Measurements from ENCODE around the gene ARHGAP42. TPM values are rescaled to one million over a fixed set of nuclear protein-coding genes. Genes with fewer than 3 reads are reported as not detected.

The ARHGAP42 gene
- total and polyA plus RNA-seq, 10 of the 15 experiments (the other 5 are each of a cell fraction or from before 2014, with no cell fraction given), result 1.8 to 6.3 (median 3.2) TPM

DNA sequence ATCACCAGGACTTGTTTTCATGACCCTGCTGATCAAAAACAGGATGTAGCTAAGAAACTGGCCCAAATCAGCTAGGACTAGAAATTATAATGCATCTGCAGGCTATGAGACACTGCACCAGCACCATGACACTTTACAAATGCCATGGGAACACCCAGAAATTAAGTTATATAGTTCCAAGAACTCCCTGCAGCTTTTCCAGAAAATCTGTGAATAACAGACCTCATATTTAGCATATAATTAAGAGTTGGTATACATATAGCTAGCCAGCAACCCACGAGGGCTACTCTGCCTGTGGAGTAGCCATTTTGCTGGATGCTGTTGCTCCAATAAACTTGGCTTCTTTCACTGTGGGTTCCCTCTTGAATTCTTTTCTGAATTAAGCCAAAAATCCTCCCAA lies 341.6 kb downstream of the ARHGAP42 start:
- Histone ChIP-seq H3K4me2 (ENCODE audit: control insufficient read depth, insufficient read depth) (no peak overlapping the region), H3K9me3 (replicated peaks; ENCODE audit: control insufficient read depth, insufficient read depth, low read length) (no peaks in the 10 kb centered on the region), H4K20me1 (ENCODE audit: control insufficient read depth, insufficient read depth) (no peaks in the 10 kb centered on the region), H2AFZ (ENCODE audit: control insufficient read depth, low read depth, low read length) (no peak overlapping the region), H3K36me3 (ENCODE audit: control insufficient read depth in 2 of 2, insufficient read depth in 2 of 2, low read length in 1 of 2) (no peaks in the 10 kb centered on the region), H3K4me1 (ENCODE audit: control insufficient read depth, insufficient read depth, low read length) (no peaks in the 10 kb centered on the region; the same call in 1 of the 2 replicates), H3K27me3 (replicated peaks in 1 of 2; ENCODE audit: control insufficient read depth in 2 of 2, insufficient read depth in 2 of 2, low read length in 1 of 2) (no peaks in the 10 kb centered on the region), H3K4me3 (no peak overlapping the region), H3K79me2 (ENCODE audit: control insufficient read depth, insufficient read depth, low read length) (no peaks in the 10 kb centered on the region), H3K27ac (ENCODE audit: control insufficient read depth, insufficient read depth) (no peak overlapping the region), H3K9ac (ENCODE audit: control insufficient read depth, insufficient read depth, low read length) (no peak overlapping the region)
- ATAC-seq (no peak), DNase-seq (ENCODE audit: low read depth, low spot score) (no peak), FAIRE-seq (no peak)
- ChIA-PET SMC1A (ENCODE audit: uncharacterized antibody, unreplicated experiment) (no interaction called here), CTCF (no interaction called here), POLR2A (no interaction called here), RAD21 (ENCODE audit: unreplicated experiment) (no interaction called here)
- in situ Hi-C loops (cut with MboI), result no loop called here
- no TSS peak for BruUV-seq (replicated peaks)
- TF ChIP-seq, protein P1, sequence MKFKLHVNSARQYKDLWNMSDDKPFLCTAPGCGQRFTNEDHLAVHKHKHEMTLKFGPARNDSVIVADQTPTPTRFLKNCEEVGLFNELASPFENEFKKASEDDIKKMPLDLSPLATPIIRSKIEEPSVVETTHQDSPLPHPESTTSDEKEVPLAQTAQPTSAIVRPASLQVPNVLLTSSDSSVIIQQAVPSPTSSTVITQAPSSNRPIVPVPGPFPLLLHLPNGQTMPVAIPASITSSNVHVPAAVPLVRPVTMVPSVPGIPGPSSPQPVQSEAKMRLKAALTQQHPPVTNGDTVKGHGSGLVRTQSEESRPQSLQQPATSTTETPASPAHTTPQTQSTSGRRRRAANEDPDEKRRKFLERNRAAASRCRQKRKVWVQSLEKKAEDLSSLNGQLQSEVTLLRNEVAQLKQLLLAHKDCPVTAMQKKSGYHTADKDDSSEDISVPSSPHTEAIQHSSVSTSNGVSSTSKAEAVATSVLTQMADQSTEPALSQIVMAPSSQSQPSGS (IDR thresholded peaks at IDR 0.05; ENCODE audit: low read length), result no peak
- TF ChIP-seq RCOR1 (conservative IDR thresholded peaks at IDR 0.05; ENCODE audit: low read depth, low read length) (no peak), EP300 (IDR thresholded peaks at IDR 0.05; ENCODE audit: borderline replicate concordance in 1 of 2, control insufficient read depth in 1 of 2, low read depth in 2 of 2, low read length in 2 of 2) (no peak), SP1 (IDR thresholded peaks at IDR 0.05; ENCODE audit: low read depth, low read length) (no peak), BRCA1 (IDR thresholded peaks at IDR 0.05; ENCODE audit: low read depth, low read length) (no peak), IRF4 (IDR thresholded peaks at IDR 0.05; ENCODE audit: low read depth, low read length) (no peak), KAT2A (conservative IDR thresholded peaks at IDR 0.05; ENCODE audit: control insufficient read depth, low read depth, low read length) (no peak), CEBPB (IDR thresholded peaks at IDR 0.05; ENCODE audit: borderline replicate concordance in 1 of 2, low read depth in 2 of 2, low read length in 2 of 2) (no peak), BMI1 (IDR thresholded peaks at IDR 0.05; ENCODE audit: borderline replicate concordance) (no peak), IRF5 (IDR thresholded peaks at IDR 0.05; ENCODE audit: borderline replicate concordance) (no peak), NFYA (IDR thresholded peaks at IDR 0.05; ENCODE audit: borderline replicate concordance, low read depth, low read length) (no peak), ATF7 (IDR thresholded peaks at IDR 0.05; ENCODE audit: low read depth) (no peak), FOXK2 (IDR thresholded peaks at IDR 0.05) (no peak), ZSCAN29 (IDR thresholded peaks at IDR 0.05) (no peak), NBN (IDR thresholded peaks at IDR 0.05) (no peak), ZNF592 (IDR thresholded peaks at IDR 0.05) (no peak), RAD51 (IDR thresholded peaks at IDR 0.05) (no peak)
- TF ChIP-seq, protein P2, sequence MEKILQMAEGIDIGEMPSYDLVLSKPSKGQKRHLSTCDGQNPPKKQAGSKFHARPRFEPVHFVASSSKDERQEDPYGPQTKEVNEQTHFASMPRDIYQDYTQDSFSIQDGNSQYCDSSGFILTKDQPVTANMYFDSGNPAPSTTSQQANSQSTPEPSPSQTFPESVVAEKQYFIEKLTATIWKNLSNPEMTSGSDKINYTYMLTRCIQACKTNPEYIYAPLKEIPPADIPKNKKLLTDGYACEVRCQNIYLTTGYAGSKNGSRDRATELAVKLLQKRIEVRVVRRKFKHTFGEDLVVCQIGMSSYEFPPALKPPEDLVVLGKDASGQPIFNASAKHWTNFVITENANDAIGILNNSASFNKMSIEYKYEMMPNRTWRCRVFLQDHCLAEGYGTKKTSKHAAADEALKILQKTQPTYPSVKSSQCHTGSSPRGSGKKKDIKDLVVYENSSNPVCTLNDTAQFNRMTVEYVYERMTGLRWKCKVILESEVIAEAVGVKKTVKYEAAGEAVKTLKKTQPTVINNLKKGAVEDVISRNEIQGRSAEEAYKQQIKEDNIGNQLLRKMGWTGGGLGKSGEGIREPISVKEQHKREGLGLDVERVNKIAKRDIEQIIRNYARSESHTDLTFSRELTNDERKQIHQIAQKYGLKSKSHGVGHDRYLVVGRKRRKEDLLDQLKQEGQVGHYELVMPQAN (conservative IDR thresholded peaks at IDR 0.05), result no peak
- intact Hi-C loops (cut with micrococcal nuclease; ENCODE audit: unreplicated experiment), result no loop called here
- WGBS (ENCODE audit: insufficient coverage, insufficient replicate concordance, low lambda C conversion rate, missing lambda C conversion rate), result 0% methylated on average over 1 of the region's 1 CpG

All from GM12878 (cell line).